CD14-positive monocyte (primary cell): ENCODE measurements around the gene JAM3. TPM values are rescaled to one million over a fixed set of nuclear protein-coding genes. Genes with fewer than 3 reads are reported as not detected.

ENCODE experiments used
- DNase-seq, 3 donors: peaks; one replicate each; pipeline ENCODE4 v3.0.0-alpha.2; 2011 to 2022
- H2AFZ ChIP-seq: 2 replicates; pipeline ENCODE4 v1.6.0; 2012; ENCODE audit warnings: mild to moderate bottlenecking, low read depth, low read length, inconsistent platforms; ENCODE audit not compliant: insufficient read depth, poor library complexity, severe bottlenecking
- H3K27ac ChIP-seq, 2 donors: 1 replicate in 1 of 2; 2 replicates in 1 of 2; pipeline ENCODE4 v1.5.1; 2012 to 2013; ENCODE audit warnings: low read length in 2 of 2, control low read depth in 1 of 2, inconsistent platforms in 1 of 2, low read depth in 1 of 2, mild to moderate bottlenecking in 1 of 2
- H3K27me3 ChIP-seq, 2 donors: one replicate each; pipeline versions ENCODE4 v1.6.0 to v1.6.1; 2011 to 2013; ENCODE audit warnings: low read length in 2 of 2; ENCODE audit not compliant: control insufficient read depth in 2 of 2, insufficient read depth in 2 of 2
- H3K36me3 ChIP-seq, 2 donors: replicated peaks in 1 of 2; 1 replicate in 1 of 2; 2 replicates in 1 of 2; pipeline versions ENCODE4 v1.5.1 to v1.6.1; 2012 to 2013; ENCODE audit warnings: low read length in 2 of 2, control low read depth in 1 of 2, inconsistent platforms in 1 of 2, mild to moderate bottlenecking in 1 of 2; ENCODE audit not compliant: insufficient read depth in 2 of 2, control insufficient read depth in 1 of 2
- H3K4me1 ChIP-seq, 2 donors: 1 replicate in 1 of 2; 2 replicates in 1 of 2; pipeline versions ENCODE4 v1.5.1 to v1.6.1; 2012 to 2013; ENCODE audit warnings: low read length in 2 of 2, control low read depth in 1 of 2, inconsistent platforms in 1 of 2, mild to moderate bottlenecking in 1 of 2, moderate library complexity in 1 of 2; ENCODE audit not compliant: insufficient read depth in 2 of 2, control insufficient read depth in 1 of 2
- H3K4me2 ChIP-seq: replicated peaks from 2 replicates; pipeline ENCODE3; 2012; ENCODE audit warnings: low read length, moderate library complexity, mild to moderate bottlenecking; ENCODE audit not compliant: poor library complexity, severe bottlenecking; ENCODE audit errors: extremely low read depth
- H3K4me3 ChIP-seq, 3 experiments: fragments of 200-600 bp in 1 of 3; sonication (generic) in 1 of 3; replicated peaks in 1 of 3; 1 replicate in 2 of 3; 2 replicates in 1 of 3; pipeline ENCODE4 v1.5.1; 2011 to 2013; ENCODE audit warnings: low read length in 3 of 3, mild to moderate bottlenecking in 3 of 3, control low read depth in 2 of 3, low read depth in 2 of 3, inconsistent platforms in 1 of 3, moderate library complexity in 1 of 3
- H3K79me2 ChIP-seq: 2 replicates; pipeline ENCODE4 v1.6.0; 2012; ENCODE audit warnings: mild to moderate bottlenecking, control low read depth, inconsistent platforms, low read length, moderate library complexity; ENCODE audit not compliant: insufficient read depth
- H3K9ac ChIP-seq: 2 replicates; pipeline ENCODE4 v1.6.0; 2017; ENCODE audit warnings: low read length, mild to moderate bottlenecking; ENCODE audit not compliant: insufficient read depth, poor library complexity, severe bottlenecking
- H3K9me3 ChIP-seq, 2 donors: replicated peaks in 1 of 2; 1 replicate in 1 of 2; 2 replicates in 1 of 2; pipeline versions ENCODE4 v1.5.1 to v1.6.1; 2012 to 2013; ENCODE audit warnings: low read length in 2 of 2, control low read depth in 1 of 2; ENCODE audit not compliant: control insufficient read depth in 1 of 2, insufficient read depth in 1 of 2
- H4K20me1 ChIP-seq: 2 replicates; pipeline ENCODE4 v1.6.0; 2012; ENCODE audit warnings: mild to moderate bottlenecking, low read length, control low read depth, moderate library complexity; ENCODE audit not compliant: insufficient read depth
- H3K27ac Mint-ChIP-seq, 7 donors: one replicate each; pipeline ENCODE4 v1.8.0; 2020; ENCODE audit warnings: mild to moderate bottlenecking in 7 of 7, mixed read lengths in 7 of 7, moderate library complexity in 6 of 7, inconsistent platforms in 2 of 7
- H3K27me3 Mint-ChIP-seq, 3 donors: one replicate each; pipeline ENCODE4 v1.8.0; 2021 to 2022; ENCODE audit warnings: low read depth in 3 of 3, mild to moderate bottlenecking in 3 of 3, mixed read lengths in 3 of 3, moderate library complexity in 3 of 3, inconsistent platforms in 1 of 3
- H3K36me3 Mint-ChIP-seq, 2 donors: one replicate each; pipeline ENCODE4 v1.8.0; 2020; ENCODE audit warnings: mixed read lengths in 2 of 2, inconsistent platforms in 1 of 2, mild to moderate bottlenecking in 1 of 2
- H3K4me1 Mint-ChIP-seq: one replicate; pipeline ENCODE4 v1.8.0; 2020; ENCODE audit warnings: mild to moderate bottlenecking, mixed read lengths
- H3K4me3 Mint-ChIP-seq, 2 donors: one replicate each; pipeline ENCODE4 v1.8.0; 2020; ENCODE audit warnings: mild to moderate bottlenecking in 2 of 2, mixed read lengths in 2 of 2, moderate library complexity in 1 of 2
- H3K9me3 Mint-ChIP-seq, 7 donors: one replicate each; pipeline ENCODE4 v1.8.0; 2020 to 2022; ENCODE audit warnings: mixed read lengths in 7 of 7, mild to moderate bottlenecking in 6 of 7, moderate library complexity in 6 of 7, inconsistent platforms in 2 of 7
- CTCF ChIP-seq: fragments of 200-600 bp; IDR thresholded peaks from one replicate; pipeline ENCODE4 v1.8.0; 2022; ENCODE audit warnings: antibody characterized with exemption, mild to moderate bottlenecking
- WGBS: methylation state at CpG from one replicate; pipeline ENCODE4 v1.1.5; 2013; ENCODE audit warnings: missing lambda C conversion rate; ENCODE audit not compliant: insufficient coverage; 5-methylcytosine and 5-hydroxymethylcytosine counted together
- intact Hi-C, 2 donors: fragments of 100-400 bp; cut with micrococcal nuclease; formaldehyde crosslinking; loops; one replicate each; pipeline versions ENCODE4 v1.15.0 to v1.15.1; 2023
- polyA plus RNA-seq, 3 donors: library from polyadenylated mRNA; depleted of rRNA in 1 of 3; unstranded in 2 of 3; stranded (reverse) in 1 of 3; fragments of 300-500 nt in 2 of 3; fragments of >200 nt in 1 of 3; fragmentation: Illumina TruSeq in 2 of 3; gene quantifications; 1 replicate in 2 of 3; 2 replicates in 1 of 3; pipeline ENCODE4 v1.2.3, GENCODE V29; 2012 to 2021

The JAM3 gene
- polyA plus RNA-seq, 3 donors: 0.03 to 0.25 (median 0.12) TPM

- H4K20me1 ChIP-seq: no peaks in the 10 kb centered on the region
- no peak for DNase-seq
- no peak overlapping the region for H3K9ac ChIP-seq
- H3K4me2 ChIP-seq: no peak overlapping the region
- no peaks in the 10 kb centered on the region for H3K27me3 ChIP-seq
- H3K9me3 ChIP-seq: no peaks in the 10 kb centered on the region
- intact Hi-C loops: no loop called here
- Mint-ChIP-seq H3K4me1 (no peaks in the 10 kb centered on the region), H3K36me3 (peaks cover 74 to 84% of the 10 kb centered on the region in 2 donors), H3K4me3 (no peak overlapping the region), H3K27me3 (peaks cover 0 to 2% (median 0%) of the 10 kb centered on the region in 3 donors), H3K9me3 (no peaks in the 10 kb centered on the region), H3K27ac (no peak overlapping the region)
- peaks cover 44 to 75% of the 10 kb centered on the region in 2 donors for H3K36me3 ChIP-seq
- H2AFZ ChIP-seq: no peak overlapping the region
- H3K4me3 ChIP-seq: no peak overlapping the region
- no peak overlapping the region for H3K27ac ChIP-seq
- TF ChIP-seq CTCF: no peak
- WGBS: no CpG with 5 or more reads among the region's 4 CpGs
- no peaks in the 10 kb centered on the region for H3K4me1 ChIP-seq
- no peaks in the 10 kb centered on the region for H3K79me2 ChIP-seq
These were observed 127.9 kb downstream of the JAM3 start for GRCh38 chr11:134196756-134197155.

- peaks cover 0 to 2% (median 0%) of the 10 kb centered on the region in 3 donors for H3K27me3 Mint-ChIP-seq
- H3K79me2 ChIP-seq: no peaks in the 10 kb centered on the region
- H3K4me1 ChIP-seq: no peaks in the 10 kb centered on the region
- no peak overlapping the region for H3K4me2 ChIP-seq
- intact Hi-C loops: no loop called here
- H2AFZ ChIP-seq: no peak overlapping the region
- 90% methylated on average over 2 of the region's 9 CpGs for WGBS
- H4K20me1 ChIP-seq: no peaks in the 10 kb centered on the region
- peak overlapping the region in 1 of 7 donors; percentile 51 for H3K27ac Mint-ChIP-seq
- H3K27me3 ChIP-seq: no peaks in the 10 kb centered on the region
- no peak for TF ChIP-seq CTCF
- no peak overlapping the region for H3K9ac ChIP-seq
- no peak overlapping the region for H3K4me3 ChIP-seq
- H3K9me3 Mint-ChIP-seq: no peaks in the 10 kb centered on the region
- DNase-seq: no peak
- H3K27ac ChIP-seq: no peak overlapping the region
- no peaks in the 10 kb centered on the region for H3K4me1 Mint-ChIP-seq
- no peaks in the 10 kb centered on the region for H3K9me3 ChIP-seq
- peaks cover 80 to 86% of the 10 kb centered on the region in 2 donors for H3K36me3 Mint-ChIP-seq
- H3K36me3 ChIP-seq: peaks cover 50 to 75% of the 10 kb centered on the region in 2 donors
- H3K4me3 Mint-ChIP-seq: no peak overlapping the region
These were observed 130.7 kb downstream of the JAM3 start for GRCh38 chr11:134199531-134199930.
